ENCODE data around the gene CHSY3. TPM values are rescaled to one million over a fixed set of nuclear protein-coding genes. Genes with fewer than 3 reads are reported as not detected.

Gene CHSY3
- total RNA-seq, 1 donor from 2014 or later: 9.4 TPM

DNA sequence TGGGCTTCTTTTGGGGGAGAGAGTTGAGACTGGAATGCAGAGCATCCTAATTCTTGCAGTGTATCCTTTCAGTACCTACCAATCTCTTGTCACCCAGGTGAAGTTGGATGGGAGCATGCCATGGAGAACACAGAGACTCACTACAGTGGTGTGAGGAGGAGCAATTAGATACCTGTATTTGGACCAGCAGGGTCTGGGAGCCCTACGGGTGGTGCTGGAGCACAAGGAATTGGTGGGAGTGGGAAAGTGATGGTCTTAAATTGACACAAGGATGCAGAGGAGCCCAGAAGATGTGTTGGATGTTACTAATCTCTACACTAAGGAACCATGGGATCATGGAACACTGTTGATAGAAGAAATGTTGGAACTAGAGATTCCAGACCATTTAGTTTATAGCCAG is 212.7 kb downstream of the CHSY3 start:
- no peak for FAIRE-seq
- DNase-seq (ENCODE audit: low read depth): no peak
- no peaks in the 10 kb centered on the region for H3K4me1 ChIP-seq (ENCODE audit: insufficient read depth, low read length)
- no peak overlapping the region for H3K4me3 Mint-ChIP-seq (ENCODE audit: unreplicated experiment)
- no peak overlapping the region for H2AFZ ChIP-seq (ENCODE audit: low read depth, low read length)
- no peaks in the 10 kb centered on the region for H3K36me3 Mint-ChIP-seq (ENCODE audit: low read depth, unreplicated experiment)
- H3K9me3 Mint-ChIP-seq (ENCODE audit: unreplicated experiment): no peaks in the 10 kb centered on the region
- H3K27ac ChIP-seq (ENCODE audit: low read depth, low read length): no peak overlapping the region
- no peak overlapping the region for H3K27ac Mint-ChIP-seq (ENCODE audit: unreplicated experiment)
- H3K4me2 ChIP-seq (ENCODE audit: low read length): no peak overlapping the region
- H3K79me2 ChIP-seq (ENCODE audit: insufficient read depth, low read length): no peaks in the 10 kb centered on the region
- H3K4me1 Mint-ChIP-seq (ENCODE audit: low read depth, unreplicated experiment): no peaks in the 10 kb centered on the region
- H3K4me3 ChIP-seq (ENCODE audit: insufficient read depth, low read depth, low read length): no peak overlapping the region
- H4K20me1 ChIP-seq (ENCODE audit: insufficient read depth, low read length): no peaks in the 10 kb centered on the region
- no peaks in the 10 kb centered on the region for H3K36me3 ChIP-seq (ENCODE audit: insufficient read depth, low read length)
- H3K9me3 ChIP-seq (ENCODE audit: insufficient read depth, low read depth, low read length): no peaks in the 10 kb centered on the region
- no peak overlapping the region for H3K9ac ChIP-seq (ENCODE audit: low read length)
- no peaks in the 10 kb centered on the region for H3K27me3 ChIP-seq (ENCODE audit: insufficient read depth, low read length)
- no peaks in the 10 kb centered on the region for H3K27me3 Mint-ChIP-seq (ENCODE audit: low read depth, unreplicated experiment)
- no peak for TF ChIP-seq EZH2 (IDR thresholded peaks at IDR 0.05; ENCODE audit: insufficient read depth, low read length)
- TF ChIP-seq, protein P1, sequence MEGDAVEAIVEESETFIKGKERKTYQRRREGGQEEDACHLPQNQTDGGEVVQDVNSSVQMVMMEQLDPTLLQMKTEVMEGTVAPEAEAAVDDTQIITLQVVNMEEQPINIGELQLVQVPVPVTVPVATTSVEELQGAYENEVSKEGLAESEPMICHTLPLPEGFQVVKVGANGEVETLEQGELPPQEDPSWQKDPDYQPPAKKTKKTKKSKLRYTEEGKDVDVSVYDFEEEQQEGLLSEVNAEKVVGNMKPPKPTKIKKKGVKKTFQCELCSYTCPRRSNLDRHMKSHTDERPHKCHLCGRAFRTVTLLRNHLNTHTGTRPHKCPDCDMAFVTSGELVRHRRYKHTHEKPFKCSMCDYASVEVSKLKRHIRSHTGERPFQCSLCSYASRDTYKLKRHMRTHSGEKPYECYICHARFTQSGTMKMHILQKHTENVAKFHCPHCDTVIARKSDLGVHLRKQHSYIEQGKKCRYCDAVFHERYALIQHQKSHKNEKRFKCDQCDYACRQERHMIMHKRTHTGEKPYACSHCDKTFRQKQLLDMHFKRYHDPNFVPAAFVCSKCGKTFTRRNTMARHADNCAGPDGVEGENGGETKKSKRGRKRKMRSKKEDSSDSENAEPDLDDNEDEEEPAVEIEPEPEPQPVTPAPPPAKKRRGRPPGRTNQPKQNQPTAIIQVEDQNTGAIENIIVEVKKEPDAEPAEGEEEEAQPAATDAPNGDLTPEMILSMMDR (IDR thresholded peaks at IDR 0.05; ENCODE audit: insufficient read depth, low read depth, low read length): no peak

DNA sequence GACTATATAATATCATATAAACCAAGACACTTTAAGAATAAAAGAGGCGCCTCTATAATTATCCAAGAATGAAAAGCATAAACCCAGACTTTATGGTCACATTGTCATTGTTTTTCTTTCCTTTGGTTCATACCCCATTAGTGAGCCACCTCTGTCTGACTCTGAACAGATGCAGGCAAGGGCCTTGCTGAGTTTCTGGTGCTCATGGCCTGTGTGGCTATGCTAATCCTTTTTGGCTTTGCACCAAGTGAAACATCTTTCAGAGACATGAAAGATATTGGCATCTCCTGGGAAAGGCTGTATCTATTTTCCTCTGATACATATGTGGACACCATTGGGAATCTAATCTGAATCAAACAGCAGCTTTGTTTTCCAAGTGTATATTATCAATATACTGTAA is 222.5 kb downstream of the CHSY3 start:
- Mint-ChIP-seq H3K27ac (ENCODE audit: unreplicated experiment) (no peak overlapping the region), H3K9me3 (ENCODE audit: unreplicated experiment) (no peaks in the 10 kb centered on the region), H3K27me3 (ENCODE audit: low read depth, unreplicated experiment) (no peaks in the 10 kb centered on the region), H3K4me1 (ENCODE audit: low read depth, unreplicated experiment) (peaks cover 2% of the 10 kb centered on the region), H3K36me3 (ENCODE audit: low read depth, unreplicated experiment) (no peaks in the 10 kb centered on the region), H3K4me3 (ENCODE audit: unreplicated experiment) (no peak overlapping the region)
- no peak overlapping the region for H3K27ac ChIP-seq (ENCODE audit: low read depth, low read length)
- no peak for TF ChIP-seq EZH2 (IDR thresholded peaks at IDR 0.05; ENCODE audit: insufficient read depth, low read length)
- TF ChIP-seq, protein P1 (IDR thresholded peaks at IDR 0.05; ENCODE audit: insufficient read depth, low read depth, low read length): no peak
- no peaks in the 10 kb centered on the region for H3K4me1 ChIP-seq (ENCODE audit: insufficient read depth, low read length)
- H3K27me3 ChIP-seq (ENCODE audit: insufficient read depth, low read length): no peaks in the 10 kb centered on the region
- H3K79me2 ChIP-seq (ENCODE audit: insufficient read depth, low read length): no peaks in the 10 kb centered on the region
- FAIRE-seq (no peak), DNase-seq (ENCODE audit: low read depth) (no peak)
- no peak overlapping the region for H3K4me3 ChIP-seq (ENCODE audit: insufficient read depth, low read depth, low read length)
- no peaks in the 10 kb centered on the region for H3K36me3 ChIP-seq (ENCODE audit: insufficient read depth, low read length)
- no peak overlapping the region for H2AFZ ChIP-seq (ENCODE audit: low read depth, low read length)
- no peak overlapping the region for H3K4me2 ChIP-seq (ENCODE audit: low read length)
- H4K20me1 ChIP-seq (ENCODE audit: insufficient read depth, low read length): no peaks in the 10 kb centered on the region
- no peaks in the 10 kb centered on the region for H3K9me3 ChIP-seq (ENCODE audit: insufficient read depth, low read depth, low read length)
- no peak overlapping the region for H3K9ac ChIP-seq (ENCODE audit: low read length)

- TF ChIP-seq, protein P1 (IDR thresholded peaks at IDR 0.05; ENCODE audit: insufficient read depth, low read depth, low read length): no peak
- TF ChIP-seq EZH2 (IDR thresholded peaks at IDR 0.05; ENCODE audit: insufficient read depth, low read length): no peak
- H4K20me1 ChIP-seq (ENCODE audit: insufficient read depth, low read length): no peaks in the 10 kb centered on the region
- H2AFZ ChIP-seq (ENCODE audit: low read depth, low read length): no peak overlapping the region
- H3K27ac ChIP-seq (ENCODE audit: low read depth, low read length): peak overlapping the region; percentile 52
- H3K36me3 ChIP-seq (ENCODE audit: insufficient read depth, low read length): no peaks in the 10 kb centered on the region
- H3K79me2 ChIP-seq (ENCODE audit: insufficient read depth, low read length): no peaks in the 10 kb centered on the region
- no peak overlapping the region for H3K4me3 Mint-ChIP-seq (ENCODE audit: unreplicated experiment)
- H3K4me1 Mint-ChIP-seq (ENCODE audit: low read depth, unreplicated experiment): peaks cover 15% of the 10 kb centered on the region
- H3K4me1 ChIP-seq (ENCODE audit: insufficient read depth, low read length): peaks cover 18% of the 10 kb centered on the region
- no peaks in the 10 kb centered on the region for H3K9me3 ChIP-seq (ENCODE audit: insufficient read depth, low read depth, low read length)
- H3K27me3 ChIP-seq (ENCODE audit: insufficient read depth, low read length): no peaks in the 10 kb centered on the region
- no peaks in the 10 kb centered on the region for H3K36me3 Mint-ChIP-seq (ENCODE audit: low read depth, unreplicated experiment)
- H3K27ac Mint-ChIP-seq (ENCODE audit: unreplicated experiment): peak overlapping the region; percentile 56
- no peak overlapping the region for H3K9ac ChIP-seq (ENCODE audit: low read length)
- FAIRE-seq: peak; percentile 64
- no peak overlapping the region for H3K4me3 ChIP-seq (ENCODE audit: insufficient read depth, low read depth, low read length)
- peak; percentile 74 for DNase-seq (ENCODE audit: low read depth)
- H3K27me3 Mint-ChIP-seq (ENCODE audit: low read depth, unreplicated experiment): no peaks in the 10 kb centered on the region
- no peaks in the 10 kb centered on the region for H3K9me3 Mint-ChIP-seq (ENCODE audit: unreplicated experiment)
- no peak overlapping the region for H3K4me2 ChIP-seq (ENCODE audit: low read length)
These were observed 231.2 kb downstream of the CHSY3 start for GRCh38 chr5:130135506-130135905.
